IMR-90 (cell line): ENCODE results near the gene NPM1. TPM values are rescaled to one million over a fixed set of nuclear protein-coding genes. Genes with fewer than 3 reads are reported as not detected.

Experiments used
- ATAC-seq: fragments of 200-7000 bp; cut with Tn5 transposase; 2 replicates; pipeline ENCODE4 v1.9.1; 2020; ENCODE audit warnings: low read depth, mild to moderate bottlenecking, moderate library complexity
- BruUV-seq: library from RNA; stranded (reverse); fragments of 400-500 nt; replicated peaks from 2 replicates; lab custom pipeline; 2021; lab: Mats Ljungman, UMichigan
- CTCF ChIA-PET: fragments of 300-600 bp; formaldehyde crosslinking; extraction: SDS; loops from one replicate; lab custom pipeline; 2021; ENCODE audit warnings: antibody characterized with exemption; lab: Yijun Ruan, JAX
- POLR2A ChIA-PET: fragments of 300-600 bp; sonication (Branson Sonifier 250); formaldehyde crosslinking; loops from one replicate; lab custom pipeline; 2022; ENCODE audit warnings: antibody characterized with exemption; ENCODE audit not compliant: unreplicated experiment; lab: Charles Lee
- DNase-seq: peaks from one replicate; pipeline ENCODE4 v3.0.0; 2013
- H2AFZ ChIP-seq: replicated peaks from 2 replicates; pipeline ENCODE3; 2013; ENCODE audit warnings: low read length, mild to moderate bottlenecking; ENCODE audit not compliant: poor library complexity
- H2AK5ac ChIP-seq: 2 replicates; pipeline ENCODE4 v1.6.1; 2013; ENCODE audit warnings: low read depth, low read length, inconsistent platforms
- H2AK9ac ChIP-seq: replicated peaks from 2 replicates; pipeline ENCODE3; 2013; ENCODE audit warnings: mild to moderate bottlenecking, low read depth, low read length, moderate library complexity; ENCODE audit not compliant: poor library complexity
- H2BK120ac ChIP-seq: 2 replicates; pipeline ENCODE4 v1.6.1; 2013; ENCODE audit warnings: low read depth, low read length, inconsistent platforms
- H2BK15ac ChIP-seq: 3 replicates; pipeline ENCODE4 v1.6.1; 2013; ENCODE audit warnings: low read depth, low read length, inconsistent platforms
- H2BK20ac ChIP-seq: 2 replicates; pipeline ENCODE4 v1.6.1; 2013; ENCODE audit warnings: low read depth, mild to moderate bottlenecking, inconsistent platforms, low read length, moderate library complexity
- H2BK5ac ChIP-seq: 2 replicates; pipeline ENCODE4 v1.6.1; 2013; ENCODE audit warnings: mild to moderate bottlenecking, low read depth, low read length, inconsistent platforms; ENCODE audit not compliant: poor library complexity, severe bottlenecking
- H3K14ac ChIP-seq: replicated peaks from 2 replicates; pipeline ENCODE4 v1.6.1; 2013; ENCODE audit warnings: low read depth, low read length, inconsistent platforms
- H3K18ac ChIP-seq: 2 replicates; pipeline ENCODE4 v1.6.1; 2013; ENCODE audit warnings: low read depth, low read length, control low read depth
- H3K23ac ChIP-seq: 2 replicates; pipeline ENCODE4 v1.6.1; 2013; ENCODE audit warnings: low read depth, low read length, inconsistent platforms
- H3K27ac ChIP-seq: 2 replicates; pipeline ENCODE4 v1.5.1; 2013; ENCODE audit warnings: mild to moderate bottlenecking, control low read depth, low read length; ENCODE audit not compliant: insufficient read depth
- H3K27me3 ChIP-seq: 2 replicates; pipeline ENCODE4 v1.6.1; 2013; ENCODE audit warnings: low read length; ENCODE audit not compliant: control insufficient read depth, insufficient read depth
- H3K36me3 ChIP-seq: 2 replicates; pipeline ENCODE4 v1.6.1; 2013; ENCODE audit warnings: low read length, mixed read lengths; ENCODE audit not compliant: control insufficient read depth, insufficient read depth
- H3K4ac ChIP-seq: 2 replicates; pipeline ENCODE4 v1.6.1; 2013; ENCODE audit warnings: low read depth, low read length, inconsistent platforms
- H3K4me1 ChIP-seq: 2 replicates; pipeline ENCODE4 v1.6.1; 2013; ENCODE audit warnings: low read length, mixed read lengths; ENCODE audit not compliant: control insufficient read depth, insufficient read depth
- H3K4me2 ChIP-seq: 2 replicates; pipeline ENCODE4 v1.6.1; 2013; ENCODE audit warnings: low read depth, mild to moderate bottlenecking, control low read depth, low read length, moderate library complexity
- H3K4me3 ChIP-seq: 2 replicates; pipeline ENCODE4 v1.5.1; 2013; ENCODE audit warnings: low read depth, mild to moderate bottlenecking, control low read depth, low read length, moderate library complexity; ENCODE audit not compliant: insufficient read depth
- H3K56ac ChIP-seq: 2 replicates; pipeline ENCODE4 v1.6.1; 2013; ENCODE audit warnings: low read length, inconsistent platforms; ENCODE audit not compliant: insufficient read depth; ENCODE audit errors: extremely low read depth
- H3K79me1 ChIP-seq, 2 experiments: 2 replicates each; pipeline ENCODE4 v1.6.1; 2013; ENCODE audit warnings: low read length in 2 of 2, inconsistent platforms in 1 of 2, low read depth in 1 of 2
- H3K9ac ChIP-seq: 2 replicates; pipeline ENCODE4 v1.6.1; 2013; ENCODE audit warnings: low read depth, low read length, control low read depth
- H3K9me1 ChIP-seq: 2 replicates; pipeline ENCODE4 v1.6.1; 2013; ENCODE audit warnings: low read length, inconsistent platforms; ENCODE audit not compliant: insufficient read depth
- H3K9me3 ChIP-seq: 2 replicates; pipeline ENCODE4 v1.6.1; 2013; ENCODE audit warnings: low read length; ENCODE audit not compliant: control insufficient read depth, insufficient read depth
- H4K20me1 ChIP-seq: 2 replicates; pipeline ENCODE4 v1.6.1; 2013; ENCODE audit warnings: low read length, inconsistent platforms; ENCODE audit not compliant: insufficient read depth
- H4K5ac ChIP-seq: 2 replicates; pipeline ENCODE4 v1.6.1; 2013; ENCODE audit warnings: mild to moderate bottlenecking, low read depth, low read length, control low read depth
- H4K8ac ChIP-seq, 2 experiments: 2 replicates each; pipeline ENCODE4 v1.6.1; 2013; ENCODE audit warnings: low read depth in 2 of 2, low read length in 2 of 2, control low read depth in 1 of 2, inconsistent platforms in 1 of 2
- H4K91ac ChIP-seq: 2 replicates; pipeline ENCODE4 v1.6.1; 2013; ENCODE audit warnings: low read depth, low read length, inconsistent platforms; ENCODE audit not compliant: insufficient read depth
- FOS ChIP-seq: fragments of 150-350 bp; IDR thresholded peaks from 2 replicates; pipeline ENCODE4 v1.6.1; 2016; ENCODE audit warnings: low read depth, low read length
- MAZ ChIP-seq: IDR thresholded peaks from 2 replicates; pipeline ENCODE4 v1.6.1; 2012; ENCODE audit warnings: low read depth, mild to moderate bottlenecking, low read length, improper control_type of control experiment, moderate library complexity, borderline replicate concordance
- MXI1 ChIP-seq: IDR thresholded peaks from 2 replicates; pipeline ENCODE4 v1.6.1; 2012; ENCODE audit warnings: low read depth, mild to moderate bottlenecking, low read length, moderate library complexity, borderline replicate concordance
- WGBS, 2 experiments: methylation state at CpG; one replicate each; pipeline versions ENCODE4 v1.1.5 to v1.1.7; 2013; ENCODE audit warnings: missing lambda C conversion rate in 2 of 2; ENCODE audit not compliant: insufficient read length in 1 of 2; ENCODE audit errors: extremely low coverage in 2 of 2; 5-methylcytosine and 5-hydroxymethylcytosine counted together
- dilution Hi-C: fragments of 300-500 bp; cut with HindIII; formaldehyde crosslinking; loops from one replicate; pipeline ENCODE4 v1.14.3; 2018; ENCODE audit warnings: low sequenced_read_pairs; ENCODE audit not compliant: unreplicated experiment
- in situ Hi-C: fragments of 300-500 bp; cut with MboI; formaldehyde crosslinking; loops from 3 replicates; pipeline ENCODE4 v1.14.3; 2019; ENCODE audit warnings: low sequenced_read_pairs, inconsistent platforms, mixed read lengths
- intact Hi-C: fragments of 100-400 bp; cut with micrococcal nuclease; formaldehyde crosslinking; loops from 2 replicates; pipeline ENCODE4 v1.10.0; 2022
- polyA plus RNA-seq, 3 experiments: library from polyadenylated mRNA; depleted of rRNA; stranded (reverse); fragments of >200 nt; gene quantifications; 2 replicates each; pipeline ENCODE4 v1.2.3, GENCODE V29; 2012; ENCODE audit warnings: low replicate concordance in 1 of 3
- total RNA-seq: library from RNA; depleted of rRNA; stranded (reverse); fragments of >200 nt; gene quantifications from 2 replicates; pipeline ENCODE4 v1.2.3, GENCODE V29; 2012

The NPM1 gene
- total and polyA plus RNA-seq, 2 of the 4 experiments (the other 2 are of a cell fraction) = 856 to 929 TPM

DNA sequence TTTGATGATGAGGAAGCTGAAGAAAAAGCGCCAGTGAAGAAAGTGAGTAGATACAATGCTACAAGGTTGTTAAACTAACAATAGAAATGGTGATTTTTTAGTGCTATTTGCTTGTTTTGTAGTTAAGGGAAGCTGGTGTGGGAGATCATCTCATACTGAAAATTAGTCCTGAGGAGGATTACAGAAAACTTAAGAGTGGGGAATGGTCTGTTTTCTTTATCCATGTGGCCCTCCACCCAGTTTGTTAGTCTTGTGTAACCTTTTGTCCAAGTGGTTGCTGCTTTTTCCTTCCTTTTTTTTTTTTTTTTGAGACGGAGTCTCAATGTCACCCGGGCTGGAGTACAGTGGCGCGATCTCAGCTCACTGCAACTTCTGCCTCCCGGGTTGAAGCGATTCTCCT lies 12.5 kb downstream of the NPM1 start:
- no peak for DNase-seq
- H2BK120ac ChIP-seq = no peak overlapping the region
- H2AFZ ChIP-seq = no peak overlapping the region
- no peak overlapping the region for H2BK20ac ChIP-seq
- H3K27me3 ChIP-seq = no peaks in the 10 kb centered on the region
- no TSS peak for BruUV-seq
- H2AK5ac ChIP-seq = no peak overlapping the region
- H3K4ac ChIP-seq = no peak overlapping the region
- no peak overlapping the region for H3K14ac ChIP-seq
- intact Hi-C loops = no loop called here
- H3K27ac ChIP-seq = no peak overlapping the region
- H3K79me1 ChIP-seq = peaks cover 10 to 37% of the 10 kb centered on the region in 2 experiments
- H3K56ac ChIP-seq = no peak overlapping the region
- no peak overlapping the region for H3K18ac ChIP-seq
- in situ Hi-C loops = loop anchor here (25.0 kb wide), 2 partner anchors 787 to 887 kb away; partner anchors contain the start of genes EFCAB9, STK10 and UBTD2
- no peak overlapping the region for H4K8ac ChIP-seq
- no peak overlapping the region for H3K9ac ChIP-seq
- no peak overlapping the region for H4K91ac ChIP-seq
- H2BK5ac ChIP-seq = no peak overlapping the region
- 0 out of 2 replicates have a peak, but pooled peaks cover 2% of the 10 kb centered on the region for H3K9me1 ChIP-seq
- H4K20me1 ChIP-seq = peaks cover 73% of the 10 kb centered on the region
- ChIA-PET CTCF (interaction anchor here (0.7 kb wide), 1 partner anchor 15 kb away, joined by 3 read pairs; no protein-coding TSS in a partner anchor), POLR2A (no interaction called here)
- 98% methylated on average over 5 of the region's 7 CpGs; no CpG with 5 or more reads in 1 of the 2 experiments for WGBS, 2 experiments
- H3K4me2 ChIP-seq = no peak overlapping the region
- no peak overlapping the region for H4K5ac ChIP-seq
- no peak for ATAC-seq
- dilution Hi-C loops = no loop called here
- H2BK15ac ChIP-seq = no peak overlapping the region
- H3K36me3 ChIP-seq = peaks cover 48% of the 10 kb centered on the region
- H2AK9ac ChIP-seq = no peak overlapping the region
- H3K4me3 ChIP-seq = no peak overlapping the region
- no peak overlapping the region for H3K23ac ChIP-seq
- no peaks in the 10 kb centered on the region for H3K4me1 ChIP-seq
- no peaks in the 10 kb centered on the region for H3K9me3 ChIP-seq
- TF ChIP-seq MXI1 (no peak), MAZ (no peak), FOS (no peak)
